Activated CD8-positive, alpha-beta T cell treated with anti-CD3 and anti-CD28 coated beads for 36 hours (primary cell): Measurements from ENCODE around the gene AGBL4. TPM values are rescaled to one million over a fixed set of nuclear protein-coding genes. Genes with fewer than 3 reads are reported as not detected.
A peak's percentile ranks its signal among the peaks of the same experiment; 100 is the strongest.

Experiments used
- ATAC-seq: fragments of 200-7000 bp; cut with Tn5 transposase; one replicate; pipeline ENCODE4 v1.10.0; 2021; ENCODE audit warnings: mild to moderate bottlenecking, moderate library complexity
- CTCF ChIA-PET: fragments of 350-600 bp; sonication (Branson Sonifier 250); formaldehyde crosslinking; loops from one replicate; lab custom pipeline; 2021; ENCODE audit warnings: antibody characterized with exemption; lab: Charles Lee
- POLR2A ChIA-PET: fragments of 350-600 bp; sonication (Branson Sonifier 250); formaldehyde crosslinking; loops from one replicate; lab custom pipeline; 2021; ENCODE audit warnings: antibody characterized with exemption; lab: Charles Lee
- DNase-seq: peaks from one replicate; pipeline ENCODE4 v3.0.0-alpha.2; 2020
- H3K27ac Mint-ChIP-seq: one replicate; pipeline ENCODE4 v1.8.0; 2021; ENCODE audit warnings: mild to moderate bottlenecking, mixed read lengths
- H3K27me3 Mint-ChIP-seq: one replicate; pipeline ENCODE4 v1.8.0; 2021; ENCODE audit warnings: mixed read lengths
- H3K36me3 Mint-ChIP-seq: one replicate; pipeline ENCODE4 v1.8.0; 2021; ENCODE audit warnings: low read depth, mixed read lengths
- H3K4me1 Mint-ChIP-seq: one replicate; pipeline ENCODE4 v1.8.0; 2021; ENCODE audit warnings: low read depth, mixed read lengths
- H3K4me3 Mint-ChIP-seq: one replicate; pipeline ENCODE4 v1.8.0; 2021; ENCODE audit warnings: mild to moderate bottlenecking, moderate library complexity, mixed read lengths
- H3K9me3 Mint-ChIP-seq: one replicate; pipeline ENCODE4 v1.8.0; 2021; ENCODE audit warnings: mixed read lengths
- CTCF ChIP-seq: fragments of 200-600 bp; IDR thresholded peaks from one replicate; pipeline ENCODE4 v1.8.0; 2022; ENCODE audit warnings: antibody characterized with exemption, mild to moderate bottlenecking
- intact Hi-C: fragments of 100-400 bp; cut with micrococcal nuclease; formaldehyde crosslinking; loops from one replicate; pipeline ENCODE4 v1.10.0; 2022
- total RNA-seq, 2 experiments: library from RNA; stranded (reverse); gene quantifications; one replicate each; pipeline ENCODE4 v1.2.3, GENCODE V29; 2021

AGBL4 gene
- total RNA-seq, 2 experiments from 2014 or later: 0.14 TPM; not detected in 1

GRCh38 chr1:48697066-48697707 is 1326.6 kb downstream of the AGBL4 start:
- no peak overlapping the region for H3K4me3 Mint-ChIP-seq
- ChIA-PET POLR2A (interaction anchor here (0.7 kb wide), 1 partner anchor 13 kb away, joined by 3 read pairs; no protein-coding TSS in a partner anchor), CTCF (interaction anchor here (0.6 to 2.9 kb wide), 18 partner anchors 8 to 125 kb away, joined by 3 to 15 read pairs (median 4); partner anchors contain the start of gene BEND5)
- intact Hi-C loops: no loop called here
- H3K36me3 Mint-ChIP-seq: no peaks in the 10 kb centered on the region
- ATAC-seq: peak; percentile 49
- peak; percentile 79 for TF ChIP-seq CTCF
- H3K27me3 Mint-ChIP-seq: peaks cover 17% of the 10 kb centered on the region
- DNase-seq: peak; percentile 78
- no peaks in the 10 kb centered on the region for H3K4me1 Mint-ChIP-seq
- H3K27ac Mint-ChIP-seq: no peak overlapping the region
- no peaks in the 10 kb centered on the region for H3K9me3 Mint-ChIP-seq

- Mint-ChIP-seq H3K4me1 (no peaks in the 10 kb centered on the region), H3K36me3 (no peaks in the 10 kb centered on the region), H3K27me3 (peaks cover 5% of the 10 kb centered on the region), H3K9me3 (no peaks in the 10 kb centered on the region), H3K27ac (no peak overlapping the region), H3K4me3 (no peak overlapping the region)
- POLR2A ChIA-PET: no interaction called here
- DNase-seq: no peak
- CTCF ChIA-PET: interaction anchor here (0.8 to 2.9 kb wide), 4 partner anchors 11 to 122 kb away, joined by 3 to 15 read pairs (median 8); no protein-coding TSS in a partner anchor
- ATAC-seq: no peak
- intact Hi-C loops: no loop called here
- TF ChIP-seq CTCF: no peak
These were observed 1328.6 kb downstream of the AGBL4 start for GRCh38 chr1:48695161-48695560.

- ChIA-PET POLR2A (no interaction called here), CTCF (interaction anchor here (1.6 kb wide), 1 partner anchor 16 kb away, joined by 4 read pairs; no protein-coding TSS in a partner anchor)
- Mint-ChIP-seq H3K4me3 (no peak overlapping the region), H3K27me3 (peaks cover 2% of the 10 kb centered on the region), H3K36me3 (no peaks in the 10 kb centered on the region), H3K9me3 (no peaks in the 10 kb centered on the region), H3K27ac (no peak overlapping the region), H3K4me1 (no peaks in the 10 kb centered on the region)
- intact Hi-C loops: no loop called here
- TF ChIP-seq CTCF: no peak
- ATAC-seq (no peak), DNase-seq (no peak)
These were observed 1330.0 kb downstream of the AGBL4 start for GRCh38 chr1:48693674-48694320.

GRCh38 chr1:48693180-48693579 is 1330.6 kb downstream of the AGBL4 start:
- Mint-ChIP-seq H3K36me3 (no peaks in the 10 kb centered on the region), H3K4me3 (no peak overlapping the region), H3K27ac (no peak overlapping the region), H3K9me3 (no peaks in the 10 kb centered on the region), H3K27me3 (peaks cover 2% of the 10 kb centered on the region), H3K4me1 (no peaks in the 10 kb centered on the region)
- no peak for ATAC-seq
- ChIA-PET POLR2A (no interaction called here), CTCF (interaction anchor here (1.6 kb wide), 1 partner anchor 16 kb away, joined by 4 read pairs; no protein-coding TSS in a partner anchor)
- intact Hi-C loops: no loop called here
- no peak for DNase-seq
- no peak for TF ChIP-seq CTCF

GRCh38 chr1:48692235-48692634 is 1331.5 kb downstream of the AGBL4 start:
- Mint-ChIP-seq H3K27ac (no peak overlapping the region), H3K9me3 (no peaks in the 10 kb centered on the region), H3K4me3 (no peak overlapping the region), H3K36me3 (no peaks in the 10 kb centered on the region), H3K27me3 (no peaks in the 10 kb centered on the region), H3K4me1 (no peaks in the 10 kb centered on the region)
- ATAC-seq (no peak), DNase-seq (no peak)
- intact Hi-C loops: no loop called here
- no peak for TF ChIP-seq CTCF
- CTCF ChIA-PET: interaction anchor here (1.6 kb wide), 1 partner anchor 15 kb away, joined by 4 read pairs; no protein-coding TSS in a partner anchor
- POLR2A ChIA-PET: no interaction called here
